Urinary bladder (tissue), 4 donors: ENCODE results near the gene NCOA5. TPM values are rescaled to one million over a fixed set of nuclear protein-coding genes. Genes with fewer than 3 reads are reported as not detected.
A peak's percentile ranks its signal among the peaks of the same experiment; 100 is the strongest.

Source experiments
- DNase-seq: peaks from one replicate; pipeline ENCODE4 v3.0.0-alpha.2; 2015; ENCODE audit errors: extremely low spot score
- H3K27ac ChIP-seq: one replicate; pipeline ENCODE4 v1.5.1; 2013; ENCODE audit warnings: low read depth, mild to moderate bottlenecking, moderate library complexity
- H3K36me3 ChIP-seq: one replicate; pipeline ENCODE4 v1.6.1; 2013; ENCODE audit warnings: mild to moderate bottlenecking, moderate library complexity; ENCODE audit not compliant: insufficient read depth
- H3K4me1 ChIP-seq: one replicate; pipeline ENCODE4 v1.6.1; 2013; ENCODE audit warnings: mild to moderate bottlenecking, moderate library complexity; ENCODE audit not compliant: insufficient read depth
- H3K4me3 ChIP-seq: one replicate; pipeline ENCODE4 v1.5.1; 2013; ENCODE audit warnings: low read depth, low read length
- WGBS: extraction: QIAGEN DNeasy Blood & Tissue Kit; methylation state at CpG from one replicate; pipeline ENCODE4 v1.1.7; 2013; 5-methylcytosine and 5-hydroxymethylcytosine counted together
- polyA plus RNA-seq: library from polyadenylated mRNA; stranded (reverse); fragments of 200-250 nt; gene quantifications from one replicate; pipeline ENCODE4 v1.2.3, GENCODE V29; 2013
- total RNA-seq: library from RNA; depleted of rRNA; stranded (reverse); fragments of >200 nt; gene quantifications from one replicate; pipeline ENCODE4 v1.2.3, GENCODE V29; 2014
- donor health status: healthy with polysubstance abuse.
- donor health status: healthy.

The NCOA5 gene
- total and polyA plus RNA-seq, 2 donors = 13.2 to 21.9 TPM

GRCh38 chr20:46028110-46028509, 61.7 kb downstream of the NCOA5 start:
- DNase-seq = no peak
- Histone ChIP-seq H3K36me3 (no peaks in the 10 kb centered on the region), H3K4me3 (no peak overlapping the region), H3K4me1 (no peaks in the 10 kb centered on the region), H3K27ac (no peak overlapping the region)
- 62% methylated on average over 7 of the region's 7 CpGs for WGBS

GRCh38 chr20:46027245-46027853, 62.4 kb downstream of the NCOA5 start:
- H3K4me1 ChIP-seq = no peaks in the 10 kb centered on the region
- 7% methylated on average over 4 of the region's 4 CpGs for WGBS

GRCh38 chr20:46025376-46025783, 64.4 kb downstream of the NCOA5 start:
- Histone ChIP-seq H3K4me3 (no peak overlapping the region), H3K4me1 (no peaks in the 10 kb centered on the region), H3K36me3 (no peaks in the 10 kb centered on the region), H3K27ac (no peak overlapping the region)
- DNase-seq = no peak
- 53% methylated on average over 10 of the region's 10 CpGs for WGBS

More at GRCh38 chr20:46027245-46027853, 62.4 kb downstream of the NCOA5 start:
- no peaks in the 10 kb centered on the region for H3K36me3 ChIP-seq
- no peak overlapping the region for H3K27ac ChIP-seq
- no peak overlapping the region for H3K4me3 ChIP-seq
- peak; percentile 13 for DNase-seq

- Histone ChIP-seq H3K36me3 (no peaks in the 10 kb centered on the region), H3K4me3 (no peak overlapping the region), H3K4me1 (no peaks in the 10 kb centered on the region), H3K27ac (no peak overlapping the region)
- no peak for DNase-seq
- WGBS = 64% methylated on average over 4 of the region's 4 CpGs
Observed at GRCh38 chr20:46023999-46024398, 65.8 kb downstream of the NCOA5 start.

- WGBS = 35% methylated on average over 8 of the region's 8 CpGs
- no peaks in the 10 kb centered on the region for H3K4me1 ChIP-seq
Observed at GRCh38 chr20:46023148-46023484, 66.6 kb downstream of the NCOA5 start.

GRCh38 chr20:46022411-46023147, 67.2 kb downstream of the NCOA5 start:
- Histone ChIP-seq H3K36me3 (no peaks in the 10 kb centered on the region), H3K27ac (no peak overlapping the region), H3K4me1 (no peaks in the 10 kb centered on the region), H3K4me3 (no peak overlapping the region)
- no peak for DNase-seq
- 1% methylated on average over 34 of the region's 37 CpGs for WGBS

More at GRCh38 chr20:46023148-46023484, 66.6 kb downstream of the NCOA5 start:
- Histone ChIP-seq H3K27ac (no peak overlapping the region), H3K36me3 (no peaks in the 10 kb centered on the region), H3K4me3 (no peak overlapping the region)
- no peak for DNase-seq

GRCh38 chr20:46021361-46022359, 68.1 kb downstream of the NCOA5 start:
- H3K4me3 ChIP-seq = peak overlapping the region; percentile 24
- 7% methylated on average over 71 of the region's 71 CpGs for WGBS
- no peaks in the 10 kb centered on the region for H3K4me1 ChIP-seq
- no peak for DNase-seq
- no peak overlapping the region for H3K27ac ChIP-seq
- no peaks in the 10 kb centered on the region for H3K36me3 ChIP-seq

- no peak overlapping the region for H3K4me3 ChIP-seq
- DNase-seq = no peak
- no peaks in the 10 kb centered on the region for H3K4me1 ChIP-seq
- 85% methylated on average over 4 of the region's 4 CpGs for WGBS
- no peaks in the 10 kb centered on the region for H3K36me3 ChIP-seq
- no peak overlapping the region for H3K27ac ChIP-seq
Observed at GRCh38 chr20:46020555-46020954, 69.2 kb downstream of the NCOA5 start.

GRCh38 chr20:46018611-46019010, 71.2 kb downstream of the NCOA5 start:
- Histone ChIP-seq H3K4me1 (no peaks in the 10 kb centered on the region), H3K4me3 (no peak overlapping the region), H3K27ac (no peak overlapping the region), H3K36me3 (no peaks in the 10 kb centered on the region)
- 56% methylated on average over 6 of the region's 6 CpGs for WGBS
- DNase-seq = no peak

GRCh38 chr20:46018112-46018511, 71.7 kb downstream of the NCOA5 start:
- Histone ChIP-seq H3K4me3 (no peak overlapping the region), H3K36me3 (no peaks in the 10 kb centered on the region), H3K27ac (no peak overlapping the region), H3K4me1 (no peaks in the 10 kb centered on the region)
- WGBS = 34% methylated on average over 4 of the region's 4 CpGs
- DNase-seq = no peak

- H3K4me1 ChIP-seq = no peaks in the 10 kb centered on the region
- WGBS = 73% methylated on average over 4 of the region's 4 CpGs
- no peak overlapping the region for H3K4me3 ChIP-seq
- no peaks in the 10 kb centered on the region for H3K36me3 ChIP-seq
- no peak overlapping the region for H3K27ac ChIP-seq
- no peak for DNase-seq
Observed at GRCh38 chr20:46017272-46017671, 72.5 kb downstream of the NCOA5 start.

- 66% methylated on average over 7 of the region's 7 CpGs for WGBS
- Histone ChIP-seq H3K4me1 (no peaks in the 10 kb centered on the region), H3K27ac (no peak overlapping the region), H3K4me3 (no peak overlapping the region), H3K36me3 (no peaks in the 10 kb centered on the region)
- DNase-seq = no peak
Observed at GRCh38 chr20:46014517-46015396, 75.0 kb downstream of the NCOA5 start.
